Keratinocyte (primary cell): ENCODE measurements around the gene TMEM163. TPM values are rescaled to one million over a fixed set of nuclear protein-coding genes. Genes with fewer than 3 reads are reported as not detected.

ENCODE experiments used
- DNase-seq: peaks from one replicate; pipeline ENCODE4 v3.0.0-alpha.2; 2011; ENCODE audit warnings: low read depth, missing footprints, low spot score
- FAIRE-seq: peaks from 2 replicates; lab custom pipeline; 2011; peaks lifted over from hg19 to GRCh38; lab: Jason Lieb, UNC
- H2AFZ ChIP-seq: 2 replicates; pipeline ENCODE4 v1.6.0; 2012; ENCODE audit warnings: low read length, control low read depth, inconsistent platforms; ENCODE audit not compliant: control insufficient read depth
- H3K27ac ChIP-seq: 2 replicates; pipeline ENCODE4 v1.5.1; 2011; ENCODE audit warnings: low read length; ENCODE audit not compliant: control insufficient read depth, insufficient read depth
- H3K27me3 ChIP-seq: 3 replicates; pipeline ENCODE4 v1.6.0; 2011; ENCODE audit warnings: low read length; ENCODE audit not compliant: control insufficient read depth, insufficient read depth; ENCODE audit errors: extremely low read depth
- H3K36me3 ChIP-seq, 2 experiments: 2 replicates in 1 of 2; 3 replicates in 1 of 2; pipeline ENCODE4 v1.5.1; 2011; ENCODE audit warnings: low read length in 2 of 2, mild to moderate bottlenecking in 1 of 2; ENCODE audit not compliant: control insufficient read depth in 2 of 2, insufficient read depth in 2 of 2; ENCODE audit errors: extremely low read depth in 1 of 2
- H3K4me1 ChIP-seq: 3 replicates; pipeline ENCODE4 v1.5.1; 2011; ENCODE audit warnings: low read length; ENCODE audit not compliant: control insufficient read depth, insufficient read depth; ENCODE audit errors: extremely low read depth
- H3K4me2 ChIP-seq: 3 replicates; pipeline ENCODE4 v1.6.0; 2011; ENCODE audit warnings: low read depth, low read length; ENCODE audit not compliant: control insufficient read depth, insufficient read depth; ENCODE audit errors: extremely low read depth
- H3K4me3 ChIP-seq, 3 experiments: fragments of 200-600 bp in 1 of 3; sonication (generic) in 1 of 3; 2 replicates in 2 of 3; 3 replicates in 1 of 3; pipeline ENCODE4 v1.5.1; 2011 to 2016; ENCODE audit warnings: low read length in 3 of 3, mild to moderate bottlenecking in 3 of 3, control low read depth in 2 of 3, inconsistent platforms in 1 of 3, low read depth in 1 of 3, mixed read lengths in 1 of 3, mixed run types in 1 of 3, moderate library complexity in 1 of 3; ENCODE audit not compliant: control insufficient read depth in 2 of 3, insufficient read depth in 2 of 3; ENCODE audit errors: extremely low read depth in 1 of 3
- H3K79me2 ChIP-seq: 2 replicates; pipeline ENCODE4 v1.6.0; 2012; ENCODE audit warnings: low read length; ENCODE audit not compliant: control insufficient read depth, insufficient read depth
- H3K9ac ChIP-seq: 3 replicates; pipeline ENCODE4 v1.6.0; 2011; ENCODE audit warnings: low read length; ENCODE audit not compliant: control insufficient read depth, insufficient read depth; ENCODE audit errors: extremely low read depth
- H3K9me1 ChIP-seq: 3 replicates; pipeline ENCODE4 v1.6.0; 2011; ENCODE audit warnings: low read length; ENCODE audit not compliant: control insufficient read depth, insufficient read depth; ENCODE audit errors: extremely low read depth
- H3K9me3 ChIP-seq: 2 replicates; pipeline ENCODE4 v1.5.1; 2012; ENCODE audit warnings: low read depth, low read length; ENCODE audit not compliant: control insufficient read depth
- H4K20me1 ChIP-seq: 3 replicates; pipeline ENCODE4 v1.6.0; 2011; ENCODE audit warnings: low read length; ENCODE audit not compliant: control insufficient read depth, insufficient read depth; ENCODE audit errors: extremely low read depth
- EZH2 ChIP-seq: IDR thresholded peaks from one replicate; pipeline ENCODE4 v1.6.1; 2012; ENCODE audit warnings: inconsistent platforms, mild to moderate bottlenecking, low read length, moderate library complexity
- dilution Hi-C: fragments of 300-500 bp; cut with MboI; formaldehyde crosslinking; loops from one replicate; pipeline ENCODE4 v1.7.0; 2020; ENCODE audit warnings: low sequenced_read_pairs; ENCODE audit not compliant: extremely low pct_ligation_motif_present
- polyA plus RNA-seq, 5 experiments: library from polyadenylated mRNA; depleted of rRNA in 3 of 5; stranded (reverse) in 3 of 5; stranded (forward) in 1 of 5; unstranded in 1 of 5; fragments of >200 nt; gene quantifications; 1 replicate in 1 of 5; 2 replicates in 3 of 5; 3 replicates in 1 of 5; pipeline versions ENCODE4 v1.2.1 to v1.2.3, GENCODE V29; 2011 to 2012; ENCODE audit warnings: missing spikeins in 2 of 5, low read depth in 1 of 5, low replicate concordance in 1 of 5
- TF ChIP-seq, protein P1 (sequence below), 3 experiments: IDR thresholded peaks in 1 of 3; conservative IDR thresholded peaks in 1 of 3; optimal IDR thresholded peaks in 1 of 3; 2 replicates in 2 of 3; 3 replicates in 1 of 3; pipeline versions ENCODE3 to v1.5.1; 2011; ENCODE audit warnings: low read length in 3 of 3, mild to moderate bottlenecking in 3 of 3, moderate library complexity in 2 of 3, control low read depth in 1 of 3, inconsistent platforms in 1 of 3; ENCODE audit not compliant: insufficient read depth in 2 of 3; ENCODE audit errors: extremely low read depth in 1 of 3

TMEM163 gene
- polyA plus RNA-seq, 1 donor (not counting 4 experiments of a cell fraction or from before 2014, with no cell fraction given) = not detected

DNA sequence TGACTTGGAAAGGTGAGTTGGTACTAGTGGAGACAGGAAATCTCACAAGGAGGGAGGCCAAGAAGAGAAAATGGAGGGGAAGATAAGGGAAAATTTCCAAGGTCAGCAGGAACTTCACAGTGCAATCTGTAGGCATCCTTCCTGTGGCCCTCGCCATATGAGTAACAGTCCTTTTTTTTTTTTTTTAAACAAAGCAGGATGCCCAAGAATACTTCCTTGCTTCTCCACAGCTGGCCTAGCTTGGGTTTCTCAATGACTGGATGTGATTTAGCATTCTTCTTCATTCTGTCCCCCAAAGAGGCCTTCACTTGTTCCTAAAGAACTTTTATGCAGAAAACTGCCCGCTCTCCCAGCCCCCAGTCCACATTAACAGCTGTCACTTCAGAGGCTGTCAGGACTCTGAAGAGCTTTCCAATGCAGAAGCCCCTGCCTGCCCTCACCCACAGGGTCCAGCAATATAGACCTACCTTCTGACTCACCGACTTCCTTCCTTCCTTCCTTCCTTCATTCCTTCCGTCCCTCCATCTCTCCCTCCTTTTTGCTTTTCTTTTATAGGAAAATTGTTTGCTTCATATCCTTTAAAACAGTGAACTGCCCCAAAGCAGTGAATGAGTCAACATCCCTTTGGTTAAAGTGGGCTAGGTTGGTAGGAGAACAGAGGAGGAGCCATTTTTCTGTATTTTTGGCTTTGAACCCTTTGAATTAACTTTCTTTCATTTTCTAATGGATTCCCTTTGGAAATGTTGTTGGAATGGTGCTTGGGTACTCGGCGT lies 292.9 kb downstream of the TMEM163 start:
- Histone ChIP-seq H3K4me1 (no peaks in the 10 kb centered on the region), H3K36me3 (peaks cover 13 to 23% of the 10 kb centered on the region in 2 experiments), H3K9me1 (no peaks in the 10 kb centered on the region), H3K4me3 (no peak overlapping the region), H3K79me2 (no peaks in the 10 kb centered on the region), H4K20me1 (no peaks in the 10 kb centered on the region), H3K9ac (no peak overlapping the region), H2AFZ (no peak overlapping the region), H3K4me2 (no peak overlapping the region), H3K9me3 (no peaks in the 10 kb centered on the region), H3K27me3 (no peaks in the 10 kb centered on the region), H3K27ac (no peak overlapping the region)
- TF ChIP-seq, protein P1, sequence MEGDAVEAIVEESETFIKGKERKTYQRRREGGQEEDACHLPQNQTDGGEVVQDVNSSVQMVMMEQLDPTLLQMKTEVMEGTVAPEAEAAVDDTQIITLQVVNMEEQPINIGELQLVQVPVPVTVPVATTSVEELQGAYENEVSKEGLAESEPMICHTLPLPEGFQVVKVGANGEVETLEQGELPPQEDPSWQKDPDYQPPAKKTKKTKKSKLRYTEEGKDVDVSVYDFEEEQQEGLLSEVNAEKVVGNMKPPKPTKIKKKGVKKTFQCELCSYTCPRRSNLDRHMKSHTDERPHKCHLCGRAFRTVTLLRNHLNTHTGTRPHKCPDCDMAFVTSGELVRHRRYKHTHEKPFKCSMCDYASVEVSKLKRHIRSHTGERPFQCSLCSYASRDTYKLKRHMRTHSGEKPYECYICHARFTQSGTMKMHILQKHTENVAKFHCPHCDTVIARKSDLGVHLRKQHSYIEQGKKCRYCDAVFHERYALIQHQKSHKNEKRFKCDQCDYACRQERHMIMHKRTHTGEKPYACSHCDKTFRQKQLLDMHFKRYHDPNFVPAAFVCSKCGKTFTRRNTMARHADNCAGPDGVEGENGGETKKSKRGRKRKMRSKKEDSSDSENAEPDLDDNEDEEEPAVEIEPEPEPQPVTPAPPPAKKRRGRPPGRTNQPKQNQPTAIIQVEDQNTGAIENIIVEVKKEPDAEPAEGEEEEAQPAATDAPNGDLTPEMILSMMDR (optimal IDR thresholded peaks at IDR 0.05 in 1 of 3, IDR thresholded peaks at IDR 0.05 in 1 of 3, conservative IDR thresholded peaks at IDR 0.05 in 1 of 3; ENCODE audit: extremely low read depth in 1 of 3, insufficient read depth in 2 of 3, low read length in 3 of 3) = no peak
- no peak for TF ChIP-seq EZH2
- DNase-seq (no peak), FAIRE-seq (no peak)
- dilution Hi-C loops = no loop called here

DNA sequence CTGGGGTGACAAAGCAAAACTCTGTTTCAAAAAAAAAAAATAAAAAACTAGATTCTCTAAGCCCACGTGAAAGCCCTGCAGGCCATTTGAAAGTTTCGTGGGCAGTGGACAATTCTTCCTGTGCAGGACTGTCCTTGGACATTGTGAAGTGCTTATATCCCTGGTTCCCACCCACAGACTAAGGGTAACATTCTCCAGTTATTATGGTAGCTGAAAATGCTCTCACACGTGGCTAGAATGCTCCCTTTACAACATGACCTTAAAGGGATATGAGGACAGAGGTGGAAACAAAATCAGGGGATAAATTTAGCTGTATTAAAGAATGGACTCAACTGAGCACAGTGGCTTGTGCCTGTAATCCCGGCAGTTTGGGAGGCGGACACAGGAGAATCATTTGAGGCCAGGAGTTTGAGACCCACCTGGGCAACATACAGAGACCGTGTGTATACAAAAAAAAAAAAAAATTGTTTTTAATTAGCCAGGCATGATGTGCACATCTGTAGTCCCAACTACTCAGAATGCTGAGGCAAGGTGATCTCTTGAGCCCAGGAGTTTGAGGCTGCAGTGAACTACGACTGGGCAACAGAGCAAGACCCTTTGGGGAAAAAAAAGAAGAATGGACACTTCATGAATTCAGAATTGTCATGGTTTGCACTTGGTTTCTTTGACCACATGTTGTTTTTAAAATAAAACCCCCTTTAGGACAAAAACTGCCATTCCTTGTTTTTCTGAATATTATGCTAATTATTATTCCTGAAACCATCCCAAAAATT lies 297.1 kb downstream of the TMEM163 start:
- H3K4me3 ChIP-seq = no peak overlapping the region
- peaks cover 12 to 13% of the 10 kb centered on the region in 2 experiments for H3K36me3 ChIP-seq
- no peaks in the 10 kb centered on the region for H3K9me3 ChIP-seq

More for the DNA sequence above, 297.1 kb downstream of the TMEM163 start:
- Histone ChIP-seq H3K4me2 (no peak overlapping the region), H3K79me2 (no peaks in the 10 kb centered on the region), H3K27me3 (no peaks in the 10 kb centered on the region), H2AFZ (no peak overlapping the region), H4K20me1 (no peaks in the 10 kb centered on the region), H3K9me1 (no peaks in the 10 kb centered on the region), H3K4me1 (no peaks in the 10 kb centered on the region), H3K9ac (no peak overlapping the region), H3K27ac (no peak overlapping the region)
- DNase-seq = no peak
- dilution Hi-C loops = no loop called here
- no peak for FAIRE-seq
- TF ChIP-seq EZH2 = no peak
- TF ChIP-seq, protein P1 (optimal IDR thresholded peaks at IDR 0.05 in 1 of 3, IDR thresholded peaks at IDR 0.05 in 1 of 3, conservative IDR thresholded peaks at IDR 0.05 in 1 of 3; ENCODE audit: extremely low read depth in 1 of 3, insufficient read depth in 2 of 3, low read length in 3 of 3) = no peak
